GM12864 (cell line): Measurements from ENCODE around the gene TMEM192.
A peak's percentile ranks its signal among the peaks of the same experiment; 100 is the strongest.

Source experiments
- DNase-seq: peaks from one replicate; pipeline ENCODE4 v3.0.0-alpha.2; 2011; ENCODE audit warnings: low read depth
- H3K4me3 ChIP-seq: 2 replicates; pipeline ENCODE4 v1.5.1; 2011; ENCODE audit warnings: mild to moderate bottlenecking, low read depth, low read length, control low read depth
- TF ChIP-seq, protein P1 (sequence below): IDR thresholded peaks from 2 replicates; pipeline ENCODE4 v1.5.1; 2011; ENCODE audit warnings: low read depth, mild to moderate bottlenecking, moderate library complexity, low read length, control low read depth, inconsistent platforms; ENCODE audit errors: missing control alignments

Gene TMEM192

DNA sequence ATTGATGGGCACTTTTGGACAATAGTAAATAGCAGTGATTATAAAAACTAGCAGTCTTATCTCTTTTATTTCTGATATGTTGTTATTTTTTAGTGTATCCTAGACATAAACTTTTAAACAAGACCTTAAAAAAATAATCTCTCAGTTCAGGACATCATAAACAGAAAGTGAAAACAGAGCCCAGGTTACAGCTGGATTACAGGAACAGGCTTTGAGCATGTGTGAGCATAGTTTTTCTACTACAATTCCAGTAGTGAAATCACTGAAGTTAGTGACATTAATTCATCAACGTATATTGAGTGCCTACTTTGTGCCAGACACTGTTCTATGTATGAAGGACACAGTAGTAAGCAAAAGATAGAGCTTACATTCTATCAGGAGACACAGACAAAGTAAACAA, 42.1 kb downstream of the TMEM192 start:
- TF ChIP-seq, protein P1, sequence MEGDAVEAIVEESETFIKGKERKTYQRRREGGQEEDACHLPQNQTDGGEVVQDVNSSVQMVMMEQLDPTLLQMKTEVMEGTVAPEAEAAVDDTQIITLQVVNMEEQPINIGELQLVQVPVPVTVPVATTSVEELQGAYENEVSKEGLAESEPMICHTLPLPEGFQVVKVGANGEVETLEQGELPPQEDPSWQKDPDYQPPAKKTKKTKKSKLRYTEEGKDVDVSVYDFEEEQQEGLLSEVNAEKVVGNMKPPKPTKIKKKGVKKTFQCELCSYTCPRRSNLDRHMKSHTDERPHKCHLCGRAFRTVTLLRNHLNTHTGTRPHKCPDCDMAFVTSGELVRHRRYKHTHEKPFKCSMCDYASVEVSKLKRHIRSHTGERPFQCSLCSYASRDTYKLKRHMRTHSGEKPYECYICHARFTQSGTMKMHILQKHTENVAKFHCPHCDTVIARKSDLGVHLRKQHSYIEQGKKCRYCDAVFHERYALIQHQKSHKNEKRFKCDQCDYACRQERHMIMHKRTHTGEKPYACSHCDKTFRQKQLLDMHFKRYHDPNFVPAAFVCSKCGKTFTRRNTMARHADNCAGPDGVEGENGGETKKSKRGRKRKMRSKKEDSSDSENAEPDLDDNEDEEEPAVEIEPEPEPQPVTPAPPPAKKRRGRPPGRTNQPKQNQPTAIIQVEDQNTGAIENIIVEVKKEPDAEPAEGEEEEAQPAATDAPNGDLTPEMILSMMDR, result no peak
- DNase-seq, result no peak
- no peak overlapping the region for H3K4me3 ChIP-seq

DNA sequence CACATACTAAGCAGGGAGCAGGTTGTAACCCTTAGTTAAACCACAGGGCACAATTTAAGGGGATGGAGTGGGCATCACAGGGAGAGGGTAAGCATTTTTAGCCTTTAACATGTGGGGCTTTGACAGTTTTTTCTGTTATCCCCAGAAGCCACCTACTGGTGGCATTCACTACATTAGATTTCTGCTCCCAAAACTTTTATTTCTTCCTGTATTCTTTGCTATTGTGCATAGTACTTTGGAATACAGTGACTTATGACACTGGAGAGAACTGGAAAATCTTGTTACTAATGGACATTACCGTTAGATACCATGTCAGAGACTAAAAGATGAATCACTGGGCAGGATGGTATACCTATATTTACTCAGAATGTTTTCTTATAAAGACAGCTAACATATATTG, 51.7 kb downstream of the TMEM192 start:
- TF ChIP-seq, protein P1, result peak; percentile 24
- DNase-seq, result no peak
- no peak overlapping the region for H3K4me3 ChIP-seq

DNA sequence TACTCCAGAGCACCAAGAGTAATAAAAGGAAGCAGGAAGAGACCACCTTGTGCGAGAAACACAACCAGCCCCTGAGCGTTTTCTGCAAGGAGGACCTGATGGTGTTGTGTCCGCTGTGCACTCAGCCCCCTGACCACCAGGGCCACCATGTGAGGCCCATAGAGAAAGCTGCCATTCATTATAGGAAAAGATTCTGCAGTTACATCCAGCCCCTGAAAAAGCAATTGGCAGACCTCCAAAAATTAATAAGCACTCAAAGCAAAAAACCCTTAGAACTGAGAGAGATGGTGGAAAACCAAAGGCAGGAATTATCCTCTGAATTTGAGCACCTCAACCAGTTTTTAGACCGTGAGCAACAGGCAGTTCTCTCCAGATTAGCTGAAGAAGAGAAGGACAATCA, 53.3 kb downstream of the TMEM192 start:
- H3K4me3 ChIP-seq, result no peak overlapping the region
- TF ChIP-seq, protein P1, result no peak
- DNase-seq, result no peak

DNA sequence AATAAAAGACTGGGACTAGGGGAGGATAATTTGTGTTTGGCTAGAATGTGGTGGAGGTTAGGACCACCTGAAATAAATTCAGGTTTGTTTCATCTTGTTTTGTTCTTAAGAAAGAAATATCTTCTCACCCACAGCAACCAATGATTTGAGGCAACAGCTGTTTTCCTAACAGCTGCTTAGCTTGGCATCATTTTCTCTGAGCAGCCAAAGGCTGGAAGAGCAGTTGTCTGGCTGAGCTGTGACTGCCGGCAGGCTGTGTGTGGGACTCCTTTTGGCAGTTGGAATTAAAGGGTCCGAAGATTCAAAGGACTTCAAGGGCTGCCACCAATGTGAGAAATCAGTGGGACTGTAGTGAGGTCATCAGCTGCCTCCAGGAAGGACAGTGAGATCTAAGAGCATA, 54.0 kb downstream of the TMEM192 start:
- TF ChIP-seq, protein P1, result no peak
- no peak overlapping the region for H3K4me3 ChIP-seq
- no peak for DNase-seq

DNA sequence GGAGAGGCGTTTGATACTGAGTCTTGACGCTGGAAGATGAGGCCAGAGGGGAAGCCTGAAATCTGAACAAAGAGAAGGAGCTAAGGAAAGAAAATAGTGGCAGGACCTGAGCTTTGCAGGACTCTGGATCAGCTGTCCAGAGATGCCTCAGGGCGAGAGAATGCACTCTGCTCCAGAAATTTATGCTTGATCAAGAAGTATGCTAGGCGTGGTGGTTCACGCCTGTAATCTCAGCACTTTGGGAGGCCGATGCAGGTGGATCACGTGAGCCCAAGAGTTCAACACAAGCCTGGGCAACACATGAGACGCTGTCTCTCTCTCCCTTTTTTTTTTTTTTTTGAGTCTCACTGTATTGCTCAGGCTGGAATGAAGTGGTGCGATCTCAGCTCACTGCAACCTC, 57.1 kb downstream of the TMEM192 start:
- no peak overlapping the region for H3K4me3 ChIP-seq
- TF ChIP-seq, protein P1, result no peak
- DNase-seq, result no peak

DNA sequence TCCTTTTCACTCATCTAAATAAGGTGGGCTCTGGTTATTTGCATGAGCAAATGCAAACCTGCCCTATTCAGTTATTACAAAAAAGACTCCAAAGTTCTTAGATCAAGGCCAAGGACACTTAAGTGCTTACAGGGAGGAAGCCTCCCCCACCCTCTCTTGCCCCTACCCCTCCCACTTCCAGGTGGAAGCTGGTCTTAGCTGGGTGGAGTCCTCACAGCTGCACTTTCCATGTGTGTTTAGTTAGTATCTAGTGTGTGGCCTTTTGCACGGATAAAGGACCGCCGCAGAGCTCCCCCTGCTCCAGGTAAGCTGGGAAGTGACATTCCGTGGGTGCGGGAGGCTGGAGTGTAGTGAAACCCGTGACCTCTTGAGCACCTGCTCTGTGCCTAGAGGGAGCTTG, 59.0 kb downstream of the TMEM192 start, which contains the start of gene TRIM75:
TSS of gene TRIM75 (plus strand) at position 222 of the 400 bp plus-strand sequence. CDS start 5,282 bp downstream, outside the sequence.
- no peak within 1 kb of the TSS for H3K4me3 ChIP-seq
- TF ChIP-seq, protein P1, result no peak
- DNase-seq, result no peak

DNA sequence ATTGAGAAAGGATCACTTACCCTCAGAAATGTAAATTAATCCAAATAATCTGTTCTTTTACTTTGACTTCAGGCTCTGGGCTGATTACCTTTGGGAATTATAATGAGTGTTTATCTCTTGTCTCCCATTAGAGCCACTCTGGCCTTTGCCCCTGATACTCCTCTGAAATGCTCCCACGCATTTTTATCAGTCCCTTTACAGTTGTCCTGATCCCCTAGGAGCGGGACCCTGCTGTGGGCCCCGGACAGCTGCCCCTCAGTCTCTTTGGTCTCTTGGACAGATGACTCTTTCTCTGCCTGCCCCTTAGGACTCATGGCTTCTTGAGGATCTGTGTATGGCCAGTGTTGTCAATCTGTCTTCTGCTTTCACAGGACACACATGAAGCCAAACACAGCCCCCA, 60.0 kb downstream of the TMEM192 start:
- no peak for DNase-seq
- TF ChIP-seq, protein P1, result no peak

More for the DNA sequence above, 60.0 kb downstream of the TMEM192 start:
- no peak overlapping the region for H3K4me3 ChIP-seq
